Activated CD8-positive, alpha-beta memory T cell treated with anti-CD3 and anti-CD28 coated beads for 36 hours (primary cell): ENCODE measurements around the gene NELFCD. TPM values are rescaled to one million over a fixed set of nuclear protein-coding genes. Genes with fewer than 3 reads are reported as not detected.

Experiments used
- CTCF ChIA-PET: fragments of 350-600 bp; sonication (Branson Sonifier 250); formaldehyde crosslinking; loops from one replicate; lab custom pipeline; 2021; ENCODE audit warnings: antibody characterized with exemption; lab: Charles Lee
- POLR2A ChIA-PET: fragments of 350-600 bp; sonication (Branson Sonifier 250); formaldehyde crosslinking; loops from one replicate; lab custom pipeline; 2021; ENCODE audit warnings: antibody characterized with exemption; lab: Charles Lee
- total RNA-seq, 2 experiments: library from RNA; stranded (reverse); gene quantifications; one replicate each; pipeline ENCODE4 v1.2.3, GENCODE V29; 2021

Gene NELFCD
- total RNA-seq, 2 experiments from 2014 or later = 94.5 to 103 TPM

DNA sequence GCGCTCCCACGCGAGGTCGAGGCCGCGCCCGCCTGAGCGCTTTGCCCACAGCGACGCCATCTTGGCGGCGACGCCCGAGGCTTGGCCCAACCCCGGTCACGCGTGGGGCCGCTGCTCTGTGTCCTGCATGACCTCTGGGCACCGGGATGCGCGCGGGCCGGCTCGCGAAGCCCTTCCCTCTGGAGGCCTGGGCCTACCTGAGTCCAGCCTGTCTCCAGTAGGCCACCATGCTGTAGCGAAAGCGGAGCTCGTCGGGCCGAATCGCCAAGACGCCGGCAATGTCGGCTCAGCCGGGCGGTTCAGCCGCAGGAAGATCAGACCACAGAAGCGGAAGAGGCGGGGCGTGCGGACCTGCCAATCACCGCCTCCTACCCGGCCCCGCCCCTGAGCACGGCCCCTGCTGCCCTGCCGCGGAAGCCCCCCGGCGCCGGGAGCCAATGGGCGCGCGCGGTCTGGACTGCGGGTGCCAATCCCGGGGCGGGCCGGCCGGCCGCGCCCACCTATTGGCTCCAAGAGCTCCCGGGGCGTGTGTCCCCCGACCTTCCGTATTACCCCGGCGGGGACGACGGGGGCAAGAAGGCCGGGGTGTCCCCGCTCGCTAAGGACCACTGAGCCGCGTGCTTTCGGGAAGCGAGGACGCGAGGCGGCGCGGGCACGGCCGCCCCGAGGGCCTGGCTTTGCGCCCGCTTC lies 51.1 kb downstream of the NELFCD start, which contains the start of gene ATP5F1E:
Gene ATP5F1E (minus strand): TSS at position 313 of the 690 bp plus-strand sequence. CDS start 84 bp downstream, at position 229.
- ChIA-PET POLR2A (interaction anchor here (0.5 to 2.2 kb wide), 14 partner anchors 10 to 596 kb away, joined by 3 to 28 read pairs (median 4); partner anchors contain the start of genes PRELID3B, STX16 and TUBB1), CTCF (interaction anchor here (0.6 to 1.9 kb wide), 5 partner anchors 9 to 181 kb away, joined by 3 to 7 read pairs (median 5); no protein-coding TSS in a partner anchor)

DNA sequence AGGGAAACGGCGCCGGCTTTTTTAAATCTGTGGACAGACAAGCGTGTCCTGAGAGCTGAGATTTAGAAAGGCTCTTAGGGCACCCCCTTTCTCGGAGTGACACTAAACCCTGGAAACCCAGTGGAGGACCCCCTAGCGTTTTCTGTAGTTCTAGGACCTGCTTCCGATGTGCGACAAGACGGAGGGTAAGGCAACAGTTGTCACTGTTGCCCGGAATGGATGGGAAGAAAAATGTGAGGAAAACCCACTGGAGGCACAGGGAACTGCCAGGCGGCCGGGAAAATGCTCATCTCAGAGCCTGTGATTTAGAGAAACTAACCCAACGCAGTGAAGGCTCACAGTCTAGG lies 51.6 kb downstream of the NELFCD start:
- CTCF ChIA-PET = interaction anchor here (1.2 to 1.9 kb wide), 3 partner anchors 8 to 180 kb away, joined by 3 to 7 read pairs (median 5); no protein-coding TSS in a partner anchor
- POLR2A ChIA-PET = interaction anchor here (1.5 to 2.2 kb wide), 6 partner anchors 10 to 381 kb away, joined by 5 to 28 read pairs (median 10); partner anchors contain the start of genes PRELID3B and STX16

DNA sequence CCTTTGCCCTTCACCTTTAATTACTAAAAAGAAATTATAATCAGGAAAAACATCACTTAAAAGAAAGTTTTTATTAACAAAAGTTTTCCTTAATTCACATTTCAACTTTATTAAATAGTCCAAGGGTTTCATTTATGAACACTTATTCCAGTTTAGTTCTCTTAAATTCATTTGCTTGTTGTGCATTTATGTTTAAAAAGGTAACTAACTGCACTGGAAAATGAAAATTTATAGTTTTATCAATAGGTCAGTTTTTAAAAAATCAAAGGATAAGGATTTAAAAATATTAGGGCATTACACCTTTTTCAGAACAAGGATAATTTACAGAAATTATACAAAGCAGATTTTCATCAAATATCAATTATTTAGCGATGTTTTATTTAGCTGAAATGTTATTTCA lies 52.0 kb downstream of the NELFCD start:
- CTCF ChIA-PET = interaction anchor here (1.9 kb wide), 1 partner anchor 8 kb away, joined by 7 read pairs; no protein-coding TSS in a partner anchor
- POLR2A ChIA-PET = interaction anchor here (2.0 to 2.1 kb wide), 2 partner anchors 142 to 381 kb away, joined by 6 to 10 read pairs; partner anchors contain the start of gene STX16

DNA sequence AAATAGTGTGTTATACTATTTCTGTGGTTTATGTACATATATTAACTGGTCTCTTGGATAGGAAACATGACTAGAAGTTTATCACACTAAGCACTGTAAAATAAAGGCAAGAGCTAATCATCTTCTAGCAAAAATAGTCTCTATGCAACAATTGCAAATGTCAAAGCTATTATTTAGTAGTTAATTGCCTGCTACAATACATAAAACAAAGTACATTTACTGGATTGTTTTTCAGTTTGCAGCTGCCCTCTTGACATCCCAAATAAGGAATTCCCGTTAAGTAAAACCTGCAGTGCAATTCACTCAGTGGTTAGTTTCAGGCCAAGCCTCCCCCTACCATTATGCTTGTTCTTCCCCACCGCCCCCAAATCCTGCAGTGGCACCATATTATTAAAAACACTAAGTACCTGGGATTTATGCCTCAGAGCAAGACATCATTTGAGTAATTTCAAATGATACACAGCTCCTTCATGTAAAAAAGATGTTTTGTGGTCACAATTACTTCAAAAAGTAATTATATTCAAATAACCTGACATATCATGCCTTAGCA lies 52.6 kb downstream of the NELFCD start:
- CTCF ChIA-PET = no interaction called here
- POLR2A ChIA-PET = no interaction called here

DNA sequence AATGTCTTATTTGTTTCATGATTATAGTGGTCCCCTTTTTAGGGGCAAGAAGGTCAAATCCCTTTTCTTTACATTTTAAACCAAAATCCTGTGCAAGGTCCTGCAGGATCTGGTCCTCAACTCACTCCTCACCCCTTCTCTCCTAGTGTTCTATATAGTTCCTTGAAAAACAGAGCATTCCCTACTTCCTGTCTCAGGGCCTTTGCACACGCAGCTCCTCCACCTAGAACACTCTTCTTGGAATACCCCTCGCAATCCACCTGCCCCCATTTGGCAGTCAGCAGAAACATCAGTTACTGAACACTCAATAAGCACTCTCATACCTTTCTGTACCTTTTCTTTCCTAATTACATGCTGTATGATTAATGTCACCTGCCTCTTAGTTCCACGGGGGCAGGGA lies 54.3 kb downstream of the NELFCD start:
- ChIA-PET CTCF (no interaction called here), POLR2A (no interaction called here)

DNA sequence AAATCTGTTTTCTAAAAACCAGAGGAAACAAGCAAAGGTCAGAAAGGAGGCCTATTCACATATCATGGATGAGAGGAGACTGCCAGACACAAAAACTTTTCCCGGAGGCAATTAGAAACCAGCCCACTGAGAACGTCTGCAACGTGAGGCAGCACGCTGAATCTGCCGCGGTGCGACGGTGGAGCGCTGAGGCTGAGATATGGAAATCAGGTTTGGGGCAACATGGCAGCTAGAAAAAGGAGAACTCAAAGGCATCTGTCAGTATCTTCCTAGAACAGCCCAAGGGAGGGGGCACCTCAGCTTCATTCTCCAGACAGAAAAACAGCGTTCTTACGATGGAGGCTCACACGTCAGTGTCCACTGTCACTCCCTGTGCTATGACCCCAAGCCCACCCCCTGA lies 56.3 kb downstream of the NELFCD start:
- CTCF ChIA-PET = no interaction called here

DNA sequence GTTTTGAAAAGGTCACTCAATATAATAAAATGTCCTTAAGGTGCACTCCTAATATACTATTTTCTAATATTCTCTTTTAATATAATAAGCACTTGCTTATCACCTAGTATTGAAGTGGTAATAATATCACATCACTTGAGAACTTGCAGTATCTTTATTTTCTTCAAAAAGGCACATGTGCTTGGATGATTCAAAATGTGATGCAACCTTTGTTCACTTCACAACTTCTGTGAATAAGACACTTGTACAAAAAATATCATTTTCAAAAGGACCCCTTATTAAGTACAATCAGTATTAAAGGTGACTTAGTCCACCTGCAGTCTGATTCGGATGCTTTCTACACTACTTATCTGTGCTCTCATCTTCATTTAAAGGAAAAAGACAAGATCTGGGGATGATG lies 58.2 kb downstream of the NELFCD start:
- ChIA-PET CTCF (no interaction called here), POLR2A (no interaction called here)

More for the DNA sequence above, 56.3 kb downstream of the NELFCD start:
- POLR2A ChIA-PET = no interaction called here

DNA sequence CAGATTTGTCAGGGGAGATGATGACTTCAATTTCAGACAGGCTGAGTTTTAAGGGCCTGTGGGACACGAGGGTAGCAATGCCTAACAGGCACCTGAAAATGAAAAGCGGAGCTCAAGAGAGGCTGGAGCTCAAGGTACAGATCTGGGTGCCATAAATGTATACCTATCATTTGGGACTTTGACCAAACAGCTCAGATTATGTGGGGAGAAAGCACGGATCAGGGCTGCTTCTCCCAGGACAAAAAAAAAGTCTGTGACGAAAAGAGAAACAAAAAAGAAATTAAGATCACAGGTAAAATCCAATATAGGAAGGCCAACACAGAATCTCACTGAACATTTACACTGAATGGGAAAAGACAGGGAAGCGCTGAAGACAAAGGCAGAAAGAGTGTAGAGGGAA lies 59.6 kb downstream of the NELFCD start:
- POLR2A ChIA-PET = interaction anchor here (3.4 kb wide), 1 partner anchor 9 kb away, joined by 28 read pairs; the partner anchor contains the start of gene ATP5F1E
- CTCF ChIA-PET = interaction anchor here (1.0 to 1.6 kb wide), 2 partner anchors 9 to 33 kb away, joined by 3 to 7 read pairs; partner anchors contain the start of gene ATP5F1E

DNA sequence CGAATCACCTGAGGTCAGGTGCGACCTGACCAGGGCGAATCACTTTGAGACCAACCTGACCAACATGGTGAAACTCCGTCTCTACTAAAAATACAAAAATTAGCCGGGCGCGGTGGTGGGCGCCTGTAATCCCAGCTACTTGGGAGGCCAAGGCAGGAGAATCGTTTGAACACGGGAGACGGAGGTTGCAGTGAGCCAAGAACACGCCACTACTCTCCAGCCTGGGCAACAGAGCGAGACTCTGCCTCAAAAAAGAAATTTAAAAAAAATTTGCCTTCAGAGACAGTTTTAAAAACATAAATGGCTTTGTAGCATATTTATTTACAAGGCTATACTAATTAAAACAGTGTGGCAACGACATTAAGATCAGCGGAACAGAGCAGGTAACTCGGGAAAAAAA lies 60.4 kb downstream of the NELFCD start:
- POLR2A ChIA-PET = interaction anchor here (2.4 to 3.4 kb wide), 2 partner anchors 10 to 150 kb away, joined by 8 to 28 read pairs; partner anchors contain the start of gene ATP5F1E
- CTCF ChIA-PET = interaction anchor here (1.0 to 1.6 kb wide), 2 partner anchors 9 to 33 kb away, joined by 3 to 7 read pairs; partner anchors contain the start of gene ATP5F1E

DNA sequence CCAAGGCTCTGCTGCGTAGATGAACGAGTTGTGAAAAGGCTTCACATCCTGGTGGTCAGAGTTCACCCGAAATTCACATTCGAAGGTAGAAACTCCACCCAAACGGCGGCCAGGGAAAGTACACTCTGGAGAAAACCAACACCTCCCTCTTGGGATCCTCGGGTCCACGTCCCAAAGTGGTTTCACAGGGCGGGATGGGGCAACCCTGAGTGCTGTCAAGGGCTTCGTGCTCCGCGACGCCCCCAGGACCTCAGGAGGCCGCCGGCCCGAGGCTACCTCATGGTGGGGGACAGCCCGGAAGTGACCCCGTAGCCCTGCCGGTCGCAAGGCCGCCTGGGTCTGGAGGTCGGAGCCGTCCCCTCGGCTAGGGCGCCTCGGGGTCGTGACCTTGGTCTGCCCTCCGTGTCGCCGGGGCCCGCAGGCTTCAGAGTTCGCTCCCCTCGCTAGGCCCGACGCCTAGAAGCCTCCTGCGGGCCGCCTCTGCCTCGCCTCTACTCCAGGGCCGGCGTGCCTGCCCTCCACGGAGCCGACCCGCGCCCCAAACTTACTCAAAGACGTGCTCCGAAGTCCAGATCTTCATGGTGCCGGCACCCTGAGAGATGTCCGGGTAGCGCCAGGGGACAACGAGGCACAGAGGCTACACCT lies 61.2 kb downstream of the NELFCD start, which contains the start of gene PRELID3B:
Gene PRELID3B (minus strand): TSS at position 636 of the 645 bp plus-strand sequence. CDS start 56 bp downstream, at position 580.
- CTCF ChIA-PET = interaction anchor here (1.6 kb wide), 1 partner anchor 32 kb away, joined by 3 read pairs; no protein-coding TSS in a partner anchor
- POLR2A ChIA-PET = interaction anchor here (2.4 to 3.4 kb wide), 2 partner anchors 10 to 151 kb away, joined by 8 to 28 read pairs; partner anchors contain the start of gene ATP5F1E

DNA sequence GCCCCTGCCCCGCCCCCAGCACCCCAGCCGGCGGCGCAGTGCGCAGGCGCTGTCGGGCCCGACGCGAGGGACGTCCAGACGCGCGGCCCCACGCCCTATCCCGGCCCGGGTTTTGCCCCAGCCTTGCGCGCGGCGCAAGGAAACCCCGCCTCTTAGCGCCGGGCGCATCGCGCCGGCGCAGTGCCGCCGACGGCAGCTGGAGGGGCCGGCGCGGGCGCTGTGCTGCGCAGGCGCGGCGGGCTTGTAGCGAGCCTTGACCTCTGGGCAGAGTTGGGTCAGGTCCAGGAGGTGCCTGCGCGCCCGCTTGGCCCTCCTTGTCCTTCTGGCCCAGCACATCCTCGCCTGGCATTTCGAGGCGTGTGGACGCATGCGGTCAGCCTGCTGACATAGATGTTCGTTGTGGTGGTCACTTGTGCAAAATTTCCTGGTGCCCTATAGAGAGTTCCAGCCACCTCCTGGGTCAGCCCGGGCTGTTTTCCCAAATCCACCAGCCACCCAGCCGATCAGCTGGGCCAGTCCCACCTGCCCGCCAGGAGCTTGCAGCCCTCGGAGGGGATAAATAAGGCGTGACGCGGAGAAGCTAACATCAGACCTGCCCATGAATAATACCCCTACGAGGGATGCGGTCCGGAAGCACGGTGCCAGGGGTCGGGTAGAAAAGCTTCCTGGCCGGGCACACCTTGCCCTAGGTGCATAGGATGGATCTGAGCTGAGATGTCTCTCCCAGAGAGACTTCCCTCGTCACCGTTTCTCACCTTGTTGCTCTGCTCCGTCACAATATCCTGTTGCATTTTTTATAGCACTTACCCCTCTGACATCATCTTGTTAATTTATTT lies 62.0 kb downstream of the NELFCD start:
- ChIA-PET CTCF (interaction anchor here (0.7 to 1.2 kb wide), 2 partner anchors 54 to 165 kb away, joined by 3 to 4 read pairs; no protein-coding TSS in a partner anchor), POLR2A (interaction anchor here (2.4 to 3.4 kb wide), 2 partner anchors 11 to 152 kb away, joined by 8 to 28 read pairs; partner anchors contain the start of gene ATP5F1E)

DNA sequence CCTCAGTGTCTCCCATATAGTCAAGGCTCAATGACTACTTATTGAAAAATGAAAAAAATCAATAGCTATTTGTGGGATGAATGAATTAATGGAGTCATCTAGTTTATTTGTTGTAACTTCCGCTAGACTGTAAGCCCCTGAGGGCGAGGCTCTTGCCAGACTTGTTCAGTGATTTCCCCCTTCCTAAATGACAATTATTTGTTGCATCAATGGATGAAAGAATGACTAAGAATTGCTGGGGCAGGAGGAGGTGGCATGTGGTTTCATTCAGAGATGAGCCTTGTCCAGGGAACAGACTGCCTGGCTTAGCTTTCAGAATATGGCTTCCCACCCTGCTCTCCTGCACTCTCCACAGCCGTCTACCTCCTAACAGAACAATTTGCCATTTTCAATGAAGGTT lies 62.6 kb downstream of the NELFCD start:
- POLR2A ChIA-PET = interaction anchor here (2.4 to 3.4 kb wide), 2 partner anchors 12 to 152 kb away, joined by 8 to 28 read pairs; partner anchors contain the start of gene ATP5F1E
- CTCF ChIA-PET = interaction anchor here (0.7 to 1.2 kb wide), 3 partner anchors 54 to 179 kb away, joined by 3 to 4 read pairs (median 3); no protein-coding TSS in a partner anchor

DNA sequence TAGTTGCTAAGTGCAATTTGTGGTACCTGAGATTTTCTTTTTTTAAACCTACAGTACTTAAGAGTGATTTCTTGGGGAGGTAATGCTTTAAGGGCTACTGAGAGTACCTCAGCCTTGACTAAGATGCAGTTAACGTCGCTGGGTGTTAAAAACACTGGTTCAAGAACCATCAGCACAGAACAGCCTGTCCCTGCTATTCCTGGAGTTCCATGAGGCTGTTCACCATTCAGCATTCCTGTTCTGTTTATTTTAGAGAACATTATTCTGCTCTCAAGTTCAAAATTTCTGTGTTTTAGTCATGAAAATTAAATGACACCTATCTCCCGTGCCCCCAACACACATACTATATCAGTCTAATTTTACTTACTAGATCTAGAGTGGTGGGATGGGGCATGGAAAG lies 63.2 kb downstream of the NELFCD start:
- ChIA-PET POLR2A (interaction anchor here (3.4 kb wide), 1 partner anchor 12 kb away, joined by 28 read pairs; the partner anchor contains the start of gene ATP5F1E), CTCF (no interaction called here)

Other genes starting within 250 kb of the NELFCD start
- 1 to 10 TPM; 1.3 TPM for gene GNAS-AS1, start 130.4 kb upstream of the NELFCD start, total RNA-seq
- 100 to 1,000 TPM; 723 to 764 TPM for gene GNAS, start 128.5 kb upstream of the NELFCD start, total RNA-seq
- 10 to 100 TPM; 31.0 to 31.2 TPM for gene CTSZ, start 26.0 kb downstream of the NELFCD start, total RNA-seq
- not detected for gene TUBB1, start 38.2 kb downstream of the NELFCD start, total RNA-seq
- gene ATP5F1E, start 51.1 kb downstream of the NELFCD start, total RNA-seq = 10 to 100 TPM; 86.9 to 97.9 TPM
- gene PRELID3B, start 61.5 kb downstream of the NELFCD start, total RNA-seq = 100 to 1,000 TPM; 148 to 154 TPM
- gene ZNF831, start 182.6 kb downstream of the NELFCD start, total RNA-seq = 1 to 10 TPM; 5.4 to 5.8 TPM